Endothelial cell of umbilical vein (primary cell): ENCODE measurements around the gene OOEP. TPM values are rescaled to one million over a fixed set of nuclear protein-coding genes. Genes with fewer than 3 reads are reported as not detected.

Experiments
- BruUV-seq: library from RNA; stranded (reverse); fragments of 400-500 nt; replicated peaks from 2 replicates; lab custom pipeline; 2021; lab: Mats Ljungman, UMichigan
- CTCF ChIA-PET: fragments of 300-600, 350-600 bp; sonication (Branson Sonifier 250); formaldehyde crosslinking; loops from one replicate; lab custom pipeline; 2021; ENCODE audit warnings: antibody characterized with exemption, inconsistent platforms; lab: Charles Lee
- POLR2A ChIA-PET: fragments of 300-600, 350-600 bp; sonication (Branson Sonifier 250); formaldehyde crosslinking; loops from one replicate; lab custom pipeline; 2021; ENCODE audit warnings: antibody characterized with exemption, inconsistent platforms; lab: Charles Lee
- DNase-seq: peaks from one replicate; pipeline ENCODE4 v3.0.0-alpha.2; 2011; ENCODE audit warnings: low read depth, low spot score
- FAIRE-seq: peaks from 2 replicates; lab custom pipeline; 2011; peaks lifted over from hg19 to GRCh38; lab: Jason Lieb, UNC
- H2AFZ ChIP-seq: 2 replicates; pipeline ENCODE4 v1.6.0; 2012; ENCODE audit warnings: low read depth, low read length, control low read depth, inconsistent platforms
- H3K27ac ChIP-seq: 2 replicates; pipeline ENCODE4 v1.5.1; 2011; ENCODE audit warnings: low read depth, mild to moderate bottlenecking, control low read depth, low read length, moderate library complexity; ENCODE audit not compliant: insufficient read depth
- H3K27me3 ChIP-seq, 2 experiments: 2 replicates each; pipeline versions ENCODE4 v1.6.0 to v1.6.1; 2011; ENCODE audit warnings: low read length in 2 of 2, mixed read lengths in 1 of 2; ENCODE audit not compliant: control insufficient read depth in 2 of 2, insufficient read depth in 2 of 2
- H3K36me3 ChIP-seq, 2 experiments: 2 replicates in 1 of 2; 3 replicates in 1 of 2; pipeline ENCODE4 v1.5.1; 2011; ENCODE audit warnings: low read length in 2 of 2, mild to moderate bottlenecking in 1 of 2, moderate library complexity in 1 of 2; ENCODE audit not compliant: control insufficient read depth in 2 of 2, insufficient read depth in 2 of 2; ENCODE audit errors: extremely low read depth in 1 of 2
- H3K4me1 ChIP-seq: 3 replicates; pipeline ENCODE4 v1.5.1; 2011; ENCODE audit warnings: mild to moderate bottlenecking, low read length; ENCODE audit not compliant: control insufficient read depth, insufficient read depth; ENCODE audit errors: extremely low read depth
- H3K4me2 ChIP-seq: 2 replicates; pipeline ENCODE4 v1.6.1; 2011; ENCODE audit warnings: low read length, control low read depth, mixed read lengths; ENCODE audit not compliant: insufficient read depth
- H3K4me3 ChIP-seq, 3 experiments: fragments of 200-600 bp in 1 of 3; sonication (generic), shearing (Covaris generic) in 1 of 3; replicated peaks in 1 of 3; 2 replicates each; pipeline ENCODE4 v1.5.1; 2011 to 2016; ENCODE audit warnings: control low read depth in 3 of 3, low read length in 3 of 3, mild to moderate bottlenecking in 2 of 3, inconsistent platforms in 1 of 3, low read depth in 1 of 3, moderate library complexity in 1 of 3; ENCODE audit not compliant: insufficient read depth in 1 of 3
- H3K79me2 ChIP-seq: 2 replicates; pipeline ENCODE4 v1.6.0; 2012; ENCODE audit warnings: low read length, inconsistent platforms; ENCODE audit not compliant: control insufficient read depth, insufficient read depth
- H3K9ac ChIP-seq: replicated peaks from 2 replicates; pipeline ENCODE3; 2011; ENCODE audit warnings: low read length, control low read depth; ENCODE audit not compliant: insufficient read depth; ENCODE audit errors: extremely low read depth
- H3K9me1 ChIP-seq: replicated peaks from 3 replicates; pipeline ENCODE4 v1.6.0; 2011; ENCODE audit warnings: mild to moderate bottlenecking, low read length; ENCODE audit not compliant: control insufficient read depth, insufficient read depth; ENCODE audit errors: extremely low read depth
- H3K9me3 ChIP-seq: replicated peaks from 2 replicates; pipeline ENCODE4 v1.5.1; 2012; ENCODE audit warnings: low read length, inconsistent platforms; ENCODE audit not compliant: control insufficient read depth, insufficient read depth
- H4K20me1 ChIP-seq: replicated peaks from 2 replicates; pipeline ENCODE3; 2011; ENCODE audit warnings: mild to moderate bottlenecking, low read length; ENCODE audit not compliant: control insufficient read depth, insufficient read depth; ENCODE audit errors: extremely low read depth
- EZH2 ChIP-seq: IDR thresholded peaks from 2 replicates; pipeline ENCODE4 v1.6.1; 2012; ENCODE audit warnings: borderline replicate concordance, low read depth, mild to moderate bottlenecking, moderate library complexity, low read length, inconsistent platforms; ENCODE audit not compliant: severe bottlenecking
- JUN ChIP-seq: IDR thresholded peaks from 2 replicates; pipeline ENCODE4 v1.6.1; 2011; ENCODE audit warnings: borderline replicate concordance, low read depth; ENCODE audit not compliant: insufficient read length, insufficient read depth
- MAX ChIP-seq: IDR thresholded peaks from 2 replicates; pipeline ENCODE4 v1.6.1; 2011; ENCODE audit not compliant: insufficient read depth, insufficient read length
- POLR2A ChIP-seq: IDR thresholded peaks from 2 replicates; pipeline ENCODE4 v1.6.1; 2012; ENCODE audit warnings: low read depth, mild to moderate bottlenecking, control low read depth, low read length
- POLR2AphosphoS5 ChIP-seq: IDR thresholded peaks from 2 replicates; pipeline ENCODE4 v1.6.1; 2012; ENCODE audit warnings: low read depth, mild to moderate bottlenecking, control low read depth, low read length, moderate library complexity; ENCODE audit not compliant: insufficient read depth
- dilution Hi-C: fragments of 300-500 bp; cut with MboI; formaldehyde crosslinking; loops from one replicate; pipeline ENCODE4 v1.15.0; 2019; ENCODE audit warnings: low sequenced_read_pairs; ENCODE audit not compliant: extremely low pct_ligation_motif_present
- intact Hi-C: fragments of 100-400 bp; cut with micrococcal nuclease; formaldehyde crosslinking; loops from one replicate; pipeline ENCODE4 v1.10.0; 2022
- polyA plus RNA-seq, 4 experiments: library from polyadenylated mRNA; depleted of rRNA in 3 of 4; stranded (reverse) in 3 of 4; unstranded in 1 of 4; fragments of >200 nt; gene quantifications; 2 replicates each; pipeline versions ENCODE4 v1.2.1 to v1.2.3, GENCODE V29; 2011 to 2012; ENCODE audit warnings: missing spikeins in 1 of 4
- total RNA-seq: library from RNA; stranded (reverse); gene quantifications from 2 replicates; pipeline ENCODE4 v1.2.3, GENCODE V29; 2021
- TF ChIP-seq, protein P1 (sequence below), 2 donors: IDR thresholded peaks; 1 replicate in 1 of 2; 2 replicates in 1 of 2; pipeline ENCODE4 v1.5.1; 2011; ENCODE audit warnings: low read length in 2 of 2, mild to moderate bottlenecking in 2 of 2, moderate library complexity in 2 of 2, control low read depth in 1 of 2, inconsistent platforms in 1 of 2, low read depth in 1 of 2; ENCODE audit not compliant: insufficient read depth in 1 of 2; ENCODE audit errors: extremely low read depth in 1 of 2

The OOEP gene
- total and polyA plus RNA-seq, 2 donors (not counting 3 experiments of a cell fraction or from before 2014, with no cell fraction given), result 0.19 TPM; not detected in 1

GRCh38 chr6:73368675-73369074, 1.0 kb downstream of the OOEP start:
- no peak for DNase-seq
- H3K4me3 ChIP-seq, result no peak overlapping the region
- POLR2A ChIA-PET, result no interaction called here
- H3K27ac ChIP-seq, result no peak overlapping the region
- BruUV-seq, result no TSS peak
- CTCF ChIA-PET, result interaction anchor here (1.2 kb wide), 1 partner anchor 20 kb away, joined by 4 read pairs; no protein-coding TSS in a partner anchor
- dilution Hi-C loops, result no loop called here
- FAIRE-seq, result no peak
- intact Hi-C loops, result no loop called here
- no peaks in the 10 kb centered on the region for H4K20me1 ChIP-seq
- no peak overlapping the region for H3K9ac ChIP-seq
- no peak overlapping the region for H2AFZ ChIP-seq
- no peaks in the 10 kb centered on the region for H3K36me3 ChIP-seq
- H3K79me2 ChIP-seq, result no peaks in the 10 kb centered on the region
- no peaks in the 10 kb centered on the region for H3K9me1 ChIP-seq
- H3K27me3 ChIP-seq, result no peaks in the 10 kb centered on the region
- H3K9me3 ChIP-seq, result no peaks in the 10 kb centered on the region
- TF ChIP-seq EZH2 (no peak), JUN (no peak), MAX (no peak), POLR2AphosphoS5 (no peak), POLR2A (no peak)
- TF ChIP-seq, protein P1, sequence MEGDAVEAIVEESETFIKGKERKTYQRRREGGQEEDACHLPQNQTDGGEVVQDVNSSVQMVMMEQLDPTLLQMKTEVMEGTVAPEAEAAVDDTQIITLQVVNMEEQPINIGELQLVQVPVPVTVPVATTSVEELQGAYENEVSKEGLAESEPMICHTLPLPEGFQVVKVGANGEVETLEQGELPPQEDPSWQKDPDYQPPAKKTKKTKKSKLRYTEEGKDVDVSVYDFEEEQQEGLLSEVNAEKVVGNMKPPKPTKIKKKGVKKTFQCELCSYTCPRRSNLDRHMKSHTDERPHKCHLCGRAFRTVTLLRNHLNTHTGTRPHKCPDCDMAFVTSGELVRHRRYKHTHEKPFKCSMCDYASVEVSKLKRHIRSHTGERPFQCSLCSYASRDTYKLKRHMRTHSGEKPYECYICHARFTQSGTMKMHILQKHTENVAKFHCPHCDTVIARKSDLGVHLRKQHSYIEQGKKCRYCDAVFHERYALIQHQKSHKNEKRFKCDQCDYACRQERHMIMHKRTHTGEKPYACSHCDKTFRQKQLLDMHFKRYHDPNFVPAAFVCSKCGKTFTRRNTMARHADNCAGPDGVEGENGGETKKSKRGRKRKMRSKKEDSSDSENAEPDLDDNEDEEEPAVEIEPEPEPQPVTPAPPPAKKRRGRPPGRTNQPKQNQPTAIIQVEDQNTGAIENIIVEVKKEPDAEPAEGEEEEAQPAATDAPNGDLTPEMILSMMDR (IDR thresholded peaks at IDR 0.05; ENCODE audit: extremely low read depth in 1 of 2, insufficient read depth in 1 of 2, low read depth in 1 of 2, low read length in 2 of 2), result no peak
- no peak overlapping the region for H3K4me2 ChIP-seq
- H3K4me1 ChIP-seq, result no peaks in the 10 kb centered on the region
